Breast epithelium (tissue), 4 donors: Measurements from ENCODE around the gene APOL6. TPM values are rescaled to one million over a fixed set of nuclear protein-coding genes. Genes with fewer than 3 reads are reported as not detected.

Experiments
- DNase-seq, 2 donors: peaks; one replicate each; pipeline ENCODE4 v3.0.0-alpha.2; 2019; ENCODE audit warnings: low spot score in 2 of 2
- H3K27ac ChIP-seq, 2 donors: fragments of 200-600 bp; sonication (generic) in 1 of 2; one replicate each; pipeline ENCODE4 v1.5.1; 2016 to 2019; ENCODE audit warnings: mild to moderate bottlenecking in 1 of 2
- H3K27me3 ChIP-seq, 2 donors: fragments of 200-600 bp; sonication (generic) in 1 of 2; one replicate each; pipeline versions ENCODE4 v1.5.1 to v1.6.0; 2017 to 2019; ENCODE audit warnings: control low read depth in 1 of 2, mild to moderate bottlenecking in 1 of 2
- H3K36me3 ChIP-seq: fragments of 200-600 bp; one replicate; pipeline ENCODE4 v1.5.1; 2019
- H3K4me1 ChIP-seq, 2 donors: fragments of 200-600 bp; sonication (generic); one replicate each; pipeline ENCODE4 v1.5.1; 2016 to 2019; ENCODE audit warnings: control low read depth in 1 of 2
- H3K4me3 ChIP-seq, 3 donors: fragments of 200-600 bp; sonication (generic); 1 replicate in 2 of 3; 2 replicates in 1 of 3; pipeline ENCODE4 v1.5.1; 2016 to 2019; ENCODE audit warnings: mild to moderate bottlenecking in 3 of 3, moderate library complexity in 2 of 3
- H3K9me3 ChIP-seq, 2 donors: fragments of 200-600 bp; sonication (generic) in 1 of 2; one replicate each; pipeline ENCODE4 v1.5.1; 2016 to 2019; ENCODE audit warnings: control low read depth in 1 of 2
- POLR2A ChIP-seq: fragments of 450-650 bp; IDR thresholded peaks from one replicate; pipeline ENCODE4 v1.6.1; 2016; ENCODE audit warnings: antibody characterized with exemption, mild to moderate bottlenecking, moderate library complexity
- POLR2AphosphoS5 ChIP-seq, 3 donors: sonication (generic); formaldehyde crosslinking; IDR thresholded peaks; one replicate each; pipeline ENCODE4 v1.6.1; 2017; ENCODE audit warnings: antibody characterized with exemption in 3 of 3
- intact Hi-C: fragments of 100-400 bp; cut with DNase I; formaldehyde crosslinking; loops from one replicate; pipeline ENCODE4 v1.15.1; 2023; ENCODE audit warnings: low total_unique reads
- total RNA-seq, 3 donors: library from RNA; depleted of rRNA; stranded (reverse); fragments of >200 nt; gene quantifications; one replicate each; pipeline ENCODE4 v1.1.0, GENCODE V29; 2016
- TF ChIP-seq, protein P1 (sequence below), 3 donors: fragments of 450-650 bp; IDR thresholded peaks; one replicate each; pipeline ENCODE4 v1.5.1; 2016 to 2017; ENCODE audit warnings: antibody characterized with exemption in 3 of 3, mild to moderate bottlenecking in 3 of 3, moderate library complexity in 3 of 3

APOL6 gene
- total RNA-seq, 3 donors from 2014 or later = 21.2 to 59.7 (median 25.6) TPM

GRCh38 chr22:35611891-35612576, 36.2 kb upstream of the APOL6 start:
- H3K27me3 ChIP-seq = no peaks in the 10 kb centered on the region
- no peak overlapping the region for H3K4me3 ChIP-seq
- intact Hi-C loops = loop anchor here (10.0 kb wide), 1 partner anchor 503 kb away; no protein-coding TSS in a partner anchor
- H3K4me1 ChIP-seq = no peaks in the 10 kb centered on the region
- TF ChIP-seq POLR2AphosphoS5 (IDR thresholded peaks at IDR 0.05) (no peak), POLR2A (no peak)
- TF ChIP-seq, protein P1, sequence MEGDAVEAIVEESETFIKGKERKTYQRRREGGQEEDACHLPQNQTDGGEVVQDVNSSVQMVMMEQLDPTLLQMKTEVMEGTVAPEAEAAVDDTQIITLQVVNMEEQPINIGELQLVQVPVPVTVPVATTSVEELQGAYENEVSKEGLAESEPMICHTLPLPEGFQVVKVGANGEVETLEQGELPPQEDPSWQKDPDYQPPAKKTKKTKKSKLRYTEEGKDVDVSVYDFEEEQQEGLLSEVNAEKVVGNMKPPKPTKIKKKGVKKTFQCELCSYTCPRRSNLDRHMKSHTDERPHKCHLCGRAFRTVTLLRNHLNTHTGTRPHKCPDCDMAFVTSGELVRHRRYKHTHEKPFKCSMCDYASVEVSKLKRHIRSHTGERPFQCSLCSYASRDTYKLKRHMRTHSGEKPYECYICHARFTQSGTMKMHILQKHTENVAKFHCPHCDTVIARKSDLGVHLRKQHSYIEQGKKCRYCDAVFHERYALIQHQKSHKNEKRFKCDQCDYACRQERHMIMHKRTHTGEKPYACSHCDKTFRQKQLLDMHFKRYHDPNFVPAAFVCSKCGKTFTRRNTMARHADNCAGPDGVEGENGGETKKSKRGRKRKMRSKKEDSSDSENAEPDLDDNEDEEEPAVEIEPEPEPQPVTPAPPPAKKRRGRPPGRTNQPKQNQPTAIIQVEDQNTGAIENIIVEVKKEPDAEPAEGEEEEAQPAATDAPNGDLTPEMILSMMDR (IDR thresholded peaks at IDR 0.05) = no peak
- H3K27ac ChIP-seq = peak overlapping the region; percentile 48 to 61
- no peaks in the 10 kb centered on the region for H3K36me3 ChIP-seq
- DNase-seq = peak in 1 of 2 donors; percentile 58
- no peaks in the 10 kb centered on the region for H3K9me3 ChIP-seq

GRCh38 chr22:35612903-35613302, 35.3 kb upstream of the APOL6 start:
- Histone ChIP-seq H3K4me3 (no peak overlapping the region), H3K9me3 (no peaks in the 10 kb centered on the region), H3K36me3 (no peaks in the 10 kb centered on the region), H3K27me3 (no peaks in the 10 kb centered on the region), H3K4me1 (no peaks in the 10 kb centered on the region), H3K27ac (peak overlapping the region in 1 of 2 donors; percentile 48)
- TF ChIP-seq POLR2AphosphoS5 (IDR thresholded peaks at IDR 0.05) (no peak), POLR2A (no peak)
- TF ChIP-seq, protein P1 (IDR thresholded peaks at IDR 0.05) = no peak
- intact Hi-C loops = loop anchor here (10.0 kb wide), 1 partner anchor 502 kb away; no protein-coding TSS in a partner anchor
- no peak for DNase-seq

DNA sequence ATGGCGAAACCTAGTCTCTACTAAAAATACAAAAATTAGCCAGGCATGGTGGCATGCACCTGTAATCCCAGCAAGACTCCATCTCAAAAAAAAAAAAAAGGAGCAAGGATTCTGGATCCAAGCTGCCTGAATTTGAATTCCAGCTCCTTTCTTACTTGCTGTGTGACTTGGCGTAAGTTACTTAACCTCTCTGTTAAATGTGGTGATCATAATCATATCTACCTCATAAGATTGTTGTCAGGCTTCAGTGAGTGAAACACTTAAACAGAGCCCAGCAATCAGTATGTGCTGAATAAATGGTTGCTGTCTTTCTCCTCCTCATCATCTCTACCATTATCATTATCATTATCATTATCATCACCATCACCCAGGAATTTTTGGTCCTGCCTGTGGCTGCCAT, 33.8 kb upstream of the APOL6 start:
- no peak overlapping the region for H3K4me3 ChIP-seq

DNA sequence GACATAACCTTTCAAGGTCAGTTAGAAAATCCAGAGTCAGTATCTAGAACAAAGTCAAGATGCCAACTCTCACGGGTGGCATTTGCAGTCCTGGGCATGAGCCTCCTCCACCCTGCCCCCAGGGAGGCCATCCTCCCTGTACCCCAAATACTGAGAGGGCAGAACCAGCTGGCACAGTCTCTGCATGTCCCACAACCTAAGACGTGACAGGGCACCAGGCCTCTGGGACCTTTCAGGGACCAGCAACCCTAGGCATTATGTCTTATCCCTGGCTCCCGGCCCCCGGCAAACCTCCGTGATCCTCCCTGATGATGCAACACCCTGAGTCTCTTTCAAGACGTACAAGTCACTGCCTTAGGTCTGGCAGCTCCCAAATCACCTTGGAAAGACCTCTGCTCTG, 33.1 kb upstream of the APOL6 start:
- H3K36me3 ChIP-seq = no peaks in the 10 kb centered on the region
- no peaks in the 10 kb centered on the region for H3K27me3 ChIP-seq
- intact Hi-C loops = loop anchor here (10.0 kb wide), 1 partner anchor 500 kb away; no protein-coding TSS in a partner anchor
- H3K9me3 ChIP-seq = no peaks in the 10 kb centered on the region
- no peak overlapping the region for H3K27ac ChIP-seq
- TF ChIP-seq POLR2A = no peak
- TF ChIP-seq POLR2AphosphoS5 (IDR thresholded peaks at IDR 0.05) = no peak
- TF ChIP-seq, protein P1 (IDR thresholded peaks at IDR 0.05) = no peak
- DNase-seq = no peak
- H3K4me3 ChIP-seq = no peak overlapping the region
- H3K4me1 ChIP-seq = no peaks in the 10 kb centered on the region

More for the DNA sequence above, 33.8 kb upstream of the APOL6 start:
- no peak for TF ChIP-seq POLR2A
- TF ChIP-seq, protein P1 (IDR thresholded peaks at IDR 0.05) = no peak
- TF ChIP-seq POLR2AphosphoS5 (IDR thresholded peaks at IDR 0.05) = no peak
- Histone ChIP-seq H3K27ac (no peak overlapping the region), H3K4me1 (no peaks in the 10 kb centered on the region), H3K9me3 (no peaks in the 10 kb centered on the region), H3K27me3 (no peaks in the 10 kb centered on the region), H3K36me3 (no peaks in the 10 kb centered on the region)
- intact Hi-C loops = loop anchor here (10.0 kb wide), 1 partner anchor 500 kb away; no protein-coding TSS in a partner anchor
- DNase-seq = no peak

DNA sequence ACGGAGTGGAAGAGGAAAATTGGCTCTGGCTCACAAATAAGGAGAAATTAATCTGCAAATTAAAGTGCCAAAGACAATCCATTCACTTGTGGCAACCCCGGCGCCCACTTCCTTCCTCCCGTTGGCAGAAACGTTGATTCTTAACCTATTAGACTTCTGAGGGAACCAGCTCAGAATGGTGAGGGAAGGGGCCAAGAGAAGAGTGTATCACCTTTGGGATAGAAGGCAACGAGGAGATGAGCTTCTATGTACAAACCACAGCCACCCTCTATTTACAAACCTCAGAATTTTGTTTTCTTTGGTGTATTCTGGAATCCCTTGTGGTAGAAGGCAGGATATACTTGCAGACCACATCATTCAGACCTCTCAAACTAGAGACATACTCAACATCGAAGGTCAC, 32.2 kb upstream of the APOL6 start:
- Histone ChIP-seq H3K27ac (no peak overlapping the region), H3K9me3 (no peaks in the 10 kb centered on the region), H3K4me3 (no peak overlapping the region), H3K36me3 (no peaks in the 10 kb centered on the region), H3K4me1 (no peaks in the 10 kb centered on the region), H3K27me3 (no peaks in the 10 kb centered on the region)
- DNase-seq = no peak
- TF ChIP-seq, protein P1 (IDR thresholded peaks at IDR 0.05) = no peak
- TF ChIP-seq POLR2A = no peak
- no peak for TF ChIP-seq POLR2AphosphoS5 (IDR thresholded peaks at IDR 0.05)
- intact Hi-C loops = loop anchor here (10.0 kb wide), 1 partner anchor 499 kb away; no protein-coding TSS in a partner anchor
